GM12874 (cell line): ENCODE measurements around the gene SNRNP40.

Source experiments
- TF ChIP-seq, protein P1 (sequence below): IDR thresholded peaks from 2 replicates; pipeline ENCODE4 v1.5.1; 2011; ENCODE audit warnings: low read depth, mild to moderate bottlenecking, control low read depth, low read length, moderate library complexity; ENCODE audit not compliant: insufficient read depth

Gene SNRNP40

DNA sequence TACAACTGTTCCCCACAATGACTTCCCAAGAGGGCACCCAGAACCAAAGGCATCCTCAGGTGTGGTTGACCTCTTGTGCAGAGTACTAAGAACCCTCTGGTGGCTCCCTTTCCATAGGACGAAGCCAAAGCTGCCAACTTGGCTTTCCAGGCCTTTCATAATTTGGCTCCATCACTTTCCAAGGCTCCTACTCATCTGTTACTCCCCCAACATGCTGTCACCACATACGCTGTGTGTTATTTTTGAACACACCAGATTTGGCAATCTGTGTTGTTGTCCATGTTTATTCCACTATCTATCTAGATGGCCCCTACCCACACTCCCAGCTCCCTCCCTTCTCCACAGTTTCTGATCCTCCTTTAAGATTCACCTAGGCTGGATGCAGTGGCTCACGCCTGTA is 46.7 kb downstream of the SNRNP40 start:
- TF ChIP-seq, protein P1, sequence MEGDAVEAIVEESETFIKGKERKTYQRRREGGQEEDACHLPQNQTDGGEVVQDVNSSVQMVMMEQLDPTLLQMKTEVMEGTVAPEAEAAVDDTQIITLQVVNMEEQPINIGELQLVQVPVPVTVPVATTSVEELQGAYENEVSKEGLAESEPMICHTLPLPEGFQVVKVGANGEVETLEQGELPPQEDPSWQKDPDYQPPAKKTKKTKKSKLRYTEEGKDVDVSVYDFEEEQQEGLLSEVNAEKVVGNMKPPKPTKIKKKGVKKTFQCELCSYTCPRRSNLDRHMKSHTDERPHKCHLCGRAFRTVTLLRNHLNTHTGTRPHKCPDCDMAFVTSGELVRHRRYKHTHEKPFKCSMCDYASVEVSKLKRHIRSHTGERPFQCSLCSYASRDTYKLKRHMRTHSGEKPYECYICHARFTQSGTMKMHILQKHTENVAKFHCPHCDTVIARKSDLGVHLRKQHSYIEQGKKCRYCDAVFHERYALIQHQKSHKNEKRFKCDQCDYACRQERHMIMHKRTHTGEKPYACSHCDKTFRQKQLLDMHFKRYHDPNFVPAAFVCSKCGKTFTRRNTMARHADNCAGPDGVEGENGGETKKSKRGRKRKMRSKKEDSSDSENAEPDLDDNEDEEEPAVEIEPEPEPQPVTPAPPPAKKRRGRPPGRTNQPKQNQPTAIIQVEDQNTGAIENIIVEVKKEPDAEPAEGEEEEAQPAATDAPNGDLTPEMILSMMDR, result no peak

DNA sequence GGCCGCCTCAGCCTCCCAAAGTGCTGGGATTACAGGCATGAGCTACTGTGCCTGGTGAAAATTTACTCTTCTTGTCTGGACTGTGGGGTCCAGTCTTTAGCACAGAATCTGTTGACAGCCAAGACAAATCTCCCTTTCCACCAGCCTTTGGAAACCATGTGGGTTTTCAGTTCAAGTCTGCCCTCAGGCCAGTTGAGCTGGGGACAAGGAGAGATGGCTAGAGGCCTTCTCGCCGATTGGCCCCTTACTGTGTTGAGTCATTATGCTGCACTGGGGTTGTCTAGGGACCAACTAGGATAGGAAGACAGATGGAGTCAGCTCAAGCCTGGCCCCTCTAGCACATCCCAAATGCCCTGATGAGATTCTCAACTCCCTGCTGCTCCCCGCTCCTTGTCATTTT is 48.3 kb downstream of the SNRNP40 start:
- TF ChIP-seq, protein P1, result no peak

GRCh38 chr1:31244326-31244725 is 52.3 kb downstream of the SNRNP40 start:
- TF ChIP-seq, protein P1, result no peak

- TF ChIP-seq, protein P1, result no peak
These were observed 52.9 kb downstream of the SNRNP40 start for GRCh38 chr1:31243501-31244286.

- TF ChIP-seq, protein P1, result no peak
These were observed 55.3 kb downstream of the SNRNP40 start for GRCh38 chr1:31241321-31241720.

DNA sequence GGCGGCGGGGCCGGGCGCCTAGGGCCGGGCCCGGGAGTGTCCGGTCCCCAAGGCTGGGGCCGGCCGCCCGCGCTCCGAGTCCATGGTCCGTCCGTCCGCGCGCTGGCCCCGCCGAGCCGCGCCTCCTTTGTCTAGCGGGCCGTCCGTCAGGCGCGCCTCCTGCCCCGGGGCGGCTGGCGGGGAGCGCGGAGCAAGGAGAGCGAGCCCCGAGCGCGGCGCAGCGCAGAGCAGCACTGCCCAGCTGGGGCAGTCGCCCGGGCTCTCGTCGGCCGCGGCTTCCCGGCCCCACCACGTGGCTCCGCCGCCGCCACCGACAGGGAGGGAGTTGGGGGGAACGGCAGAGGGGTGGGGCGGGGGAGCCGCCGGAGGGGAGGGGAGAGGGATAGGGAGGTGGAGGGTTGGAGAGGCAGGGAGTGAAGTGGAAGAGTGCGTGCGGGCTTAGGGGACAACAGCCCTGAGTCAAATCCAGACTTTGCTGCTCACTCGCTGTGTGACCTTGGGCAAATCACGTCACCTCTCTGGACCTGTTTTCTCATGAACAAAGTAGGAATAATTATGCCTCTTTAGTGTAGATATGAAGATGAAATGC is 56.8 kb downstream of the SNRNP40 start, which contains the start of gene NKAIN1:
NKAIN1 (minus strand) TSS at position 235 of the 589 bp plus-strand sequence. CDS start 340 bp downstream, outside the sequence.
- TF ChIP-seq, protein P1, result no peak

DNA sequence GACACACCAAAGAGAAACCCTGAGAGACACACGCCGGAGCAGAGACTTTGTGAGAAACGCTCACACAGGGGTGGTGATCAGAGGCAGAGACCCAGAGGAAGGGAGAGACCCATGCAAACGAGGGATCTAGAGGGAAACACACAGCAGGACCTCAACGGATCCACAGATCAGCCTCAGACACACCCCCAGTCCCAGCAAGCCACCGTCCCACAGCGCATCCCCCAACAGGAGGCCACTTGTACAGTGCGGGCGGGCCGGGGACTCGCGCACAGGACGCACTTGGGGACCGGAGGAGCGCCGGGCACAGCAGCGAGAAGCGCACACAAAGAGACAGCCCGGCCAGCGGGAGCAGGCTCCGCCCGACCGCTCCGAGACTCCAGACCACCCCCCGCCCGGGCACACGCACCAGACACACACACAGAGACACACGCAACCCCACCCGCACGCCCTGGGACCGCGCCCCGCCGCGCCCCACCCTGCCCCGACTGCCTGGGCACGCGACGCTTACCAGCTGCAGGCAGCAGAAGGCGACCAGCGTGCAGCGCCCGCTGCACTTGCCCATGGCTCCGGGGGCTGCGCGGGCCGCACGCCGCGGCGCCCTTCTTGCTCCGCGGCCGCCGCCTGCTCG is 57.5 kb downstream of the SNRNP40 start:
- TF ChIP-seq, protein P1, result no peak
